NCI-H2107 (cell line): ENCODE results near the gene UGGT1.
"Not testable (repeated sequence)": the region's sequence is repeated elsewhere in the genome, so short reads cannot be mapped to it uniquely, and the experiment has no call there.

Experiments used
- DNase-seq: peaks from one replicate; lab custom pipeline; 2025; lab: John Stamatoyannopoulos, UW

The UGGT1 gene

GRCh38 chr2:128115921-128116623 is 25.1 kb downstream of the UGGT1 start:
- no peak for DNase-seq

GRCh38 chr2:128134573-128134972 is 43.6 kb downstream of the UGGT1 start:
- DNase-seq, result no peak

DNA sequence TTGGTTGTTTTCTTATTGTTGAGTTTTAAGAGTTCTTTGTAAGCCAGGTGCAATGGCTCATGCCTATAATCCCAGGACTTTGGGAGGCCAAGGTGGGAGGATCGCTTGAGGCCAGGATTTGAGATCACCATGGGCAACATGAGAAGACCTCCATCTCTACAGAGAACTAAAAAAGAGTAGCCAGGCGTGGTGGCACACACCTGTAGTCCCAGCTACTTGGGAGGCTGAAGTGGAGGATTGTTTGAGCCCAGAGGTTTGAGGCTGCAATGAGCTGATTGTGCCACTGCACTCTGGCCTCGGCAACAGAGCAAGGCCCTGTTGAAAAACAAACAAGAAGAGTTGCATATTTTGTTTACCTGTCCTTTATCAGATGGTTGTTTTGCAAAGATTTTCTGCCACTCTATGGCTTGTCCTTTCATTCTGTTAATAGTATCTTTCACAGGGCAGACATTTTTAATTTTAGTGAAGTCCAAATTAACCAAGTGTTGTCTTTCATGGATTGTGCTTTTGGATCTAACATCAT is 46.2 kb downstream of the UGGT1 start:
- DNase-seq, result no peak

- peak; percentile 7 for DNase-seq
Observed at GRCh38 chr2:128139624-128140023, 48.6 kb downstream of the UGGT1 start.

- no peak for DNase-seq
Observed at GRCh38 chr2:128145651-128146050, 54.7 kb downstream of the UGGT1 start.

DNA sequence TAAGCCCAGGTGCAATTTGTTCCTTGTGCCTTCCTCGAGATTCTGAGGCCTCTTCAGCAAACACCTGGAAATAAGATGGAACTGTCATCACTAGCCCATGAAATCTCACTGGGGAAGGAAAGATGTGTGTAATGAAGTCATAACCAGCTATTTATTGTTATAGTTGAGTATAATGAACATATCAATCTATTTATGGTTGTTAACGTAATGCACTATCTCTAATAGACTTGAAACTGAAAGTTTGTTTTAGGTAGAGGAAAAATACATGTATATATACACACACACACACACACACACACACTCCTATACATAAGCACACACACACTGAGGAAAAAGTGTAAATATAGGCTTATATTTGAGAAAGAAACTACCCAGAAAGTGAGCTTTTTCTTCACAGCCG is 62.8 kb downstream of the UGGT1 start:
- no peak for DNase-seq

- no peak for DNase-seq
Observed at GRCh38 chr2:128154225-128154624, 63.2 kb downstream of the UGGT1 start.

- no peak for DNase-seq
Observed at GRCh38 chr2:128155970-128156369, 65.0 kb downstream of the UGGT1 start.

DNA sequence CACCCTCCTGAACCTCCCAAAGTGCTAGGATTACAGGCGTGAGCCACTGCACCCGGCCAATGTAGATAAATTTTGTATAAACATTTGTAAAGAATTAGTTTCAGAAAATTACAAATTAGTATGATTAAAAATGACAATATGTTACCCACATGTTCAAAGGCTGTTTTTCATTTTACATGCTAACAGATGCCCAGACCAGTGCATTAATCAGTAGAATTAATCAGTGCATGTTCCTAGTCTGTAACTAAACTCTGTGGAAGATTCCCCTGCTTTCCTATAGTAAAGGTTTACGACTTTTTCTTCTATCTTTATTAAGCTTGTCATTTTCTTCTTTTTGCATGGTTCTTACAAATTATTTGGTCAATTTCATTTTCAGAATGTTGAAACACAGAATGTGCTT is 65.8 kb downstream of the UGGT1 start:
- no peak for DNase-seq

DNA sequence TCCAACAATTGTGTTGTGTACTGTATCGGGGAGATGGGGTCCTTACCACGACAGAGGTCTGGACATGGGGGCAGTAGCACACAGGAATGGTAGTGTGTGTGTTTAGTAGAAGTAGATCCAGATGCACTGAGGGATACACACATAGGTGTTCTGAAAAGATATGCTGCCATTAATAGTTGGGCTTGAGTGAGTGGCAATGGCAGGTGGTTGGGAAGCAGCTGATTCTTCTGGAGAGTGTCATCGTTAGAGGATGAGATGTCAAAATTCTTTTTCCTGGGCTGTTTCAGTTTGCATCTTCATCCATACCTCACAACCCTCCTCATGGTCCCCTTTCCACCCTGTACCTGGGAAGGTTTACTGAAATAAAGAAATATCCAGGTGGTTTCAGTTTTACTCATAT is 66.6 kb downstream of the UGGT1 start:
- DNase-seq, result no peak

GRCh38 chr2:128158176-128158575 is 67.2 kb downstream of the UGGT1 start:
- no peak for DNase-seq

DNA sequence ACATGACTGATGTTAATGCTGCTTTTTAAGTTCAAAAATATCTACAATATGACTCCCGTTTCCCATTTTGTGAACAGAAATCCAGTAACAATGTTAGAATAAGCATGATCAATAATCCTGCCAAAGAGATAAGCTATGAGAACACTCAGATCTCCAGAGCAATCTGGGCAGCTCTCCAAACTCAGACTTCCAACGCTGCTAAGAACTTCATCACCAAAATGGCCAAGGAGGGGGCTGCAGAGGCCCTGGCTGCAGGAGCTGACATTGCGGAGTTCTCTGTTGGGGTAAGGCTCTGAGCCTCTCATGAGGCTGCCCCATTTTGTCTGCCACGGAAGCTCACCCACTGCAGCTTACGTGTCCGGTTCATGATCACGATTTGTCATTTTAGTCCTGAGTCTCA is 68.4 kb downstream of the UGGT1 start:
- no peak for DNase-seq

GRCh38 chr2:128160616-128161275 is 69.7 kb downstream of the UGGT1 start:
- DNase-seq, result no peak

DNA sequence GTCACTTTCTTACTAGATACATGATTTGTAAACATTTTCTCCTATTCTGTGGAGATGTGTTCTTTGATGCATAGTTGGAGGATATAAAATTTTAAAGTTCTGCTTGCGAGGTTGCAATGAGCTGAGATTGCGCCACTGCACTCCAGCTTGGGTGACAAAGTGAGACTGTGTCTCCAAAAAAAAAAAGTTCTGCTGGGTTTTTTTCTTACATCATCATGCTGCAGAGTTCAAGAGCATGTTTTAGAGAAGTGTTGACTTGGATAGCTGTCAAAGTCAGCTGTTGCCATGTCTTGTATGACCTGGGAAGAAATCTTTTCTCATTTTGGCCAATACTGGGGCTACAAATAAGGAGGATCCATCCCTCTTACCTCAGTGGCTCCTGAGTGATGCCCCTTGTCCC is 71.3 kb downstream of the UGGT1 start:
- DNase-seq, result no peak

GRCh38 chr2:128164311-128164710 is 73.3 kb downstream of the UGGT1 start:
- no peak for DNase-seq

DNA sequence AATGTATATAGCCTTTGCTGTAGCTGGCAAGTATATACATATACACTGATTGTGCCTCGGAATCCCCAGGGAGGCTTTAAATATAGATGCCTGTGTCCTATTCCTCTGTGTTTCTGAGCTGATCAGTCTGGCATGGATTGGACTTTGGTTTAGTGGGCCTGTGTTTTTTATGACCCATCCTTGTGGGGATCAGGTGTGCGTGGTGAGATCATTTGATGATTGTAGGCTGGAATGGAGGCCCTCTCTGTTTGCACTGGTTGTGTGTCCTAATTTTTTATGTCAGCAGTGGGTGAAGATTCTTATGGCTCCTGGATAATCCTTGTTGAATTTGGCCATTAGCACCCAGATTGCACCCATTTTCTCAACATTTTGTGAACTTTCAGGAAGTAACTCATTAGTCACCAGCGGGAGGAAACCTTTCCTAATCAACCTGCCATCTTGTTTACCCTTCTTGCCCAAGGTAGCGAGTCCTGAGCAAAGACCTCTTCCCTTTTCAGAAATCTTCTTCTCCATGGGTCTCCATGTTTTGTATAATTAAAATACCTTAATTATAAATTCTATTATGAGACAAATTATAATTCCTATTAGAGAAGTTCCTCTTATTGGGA is 75.8 kb downstream of the UGGT1 start:
- no peak for DNase-seq

DNA sequence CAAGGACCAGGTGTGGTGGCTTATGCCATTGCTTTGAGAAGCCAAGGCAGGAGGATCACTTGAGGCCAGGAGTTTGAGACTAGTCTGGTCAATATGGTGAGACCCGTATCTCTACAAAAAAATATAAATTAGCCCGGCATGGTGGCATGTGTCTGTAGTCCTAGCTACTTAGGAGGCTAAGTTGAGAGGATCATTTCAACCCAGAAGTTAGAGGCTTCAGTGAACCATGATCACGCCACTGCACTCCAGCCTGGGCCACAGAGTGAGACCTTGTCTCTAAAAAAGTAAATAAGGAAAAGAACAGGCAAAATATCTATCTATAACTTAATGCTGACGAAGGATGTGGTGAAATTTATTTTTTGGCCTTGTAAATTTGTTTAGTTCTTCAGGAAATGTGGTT is 78.1 kb downstream of the UGGT1 start:
- DNase-seq, result no peak

GRCh38 chr2:128169497-128169896 is 78.5 kb downstream of the UGGT1 start:
- DNase-seq, result no peak

DNA sequence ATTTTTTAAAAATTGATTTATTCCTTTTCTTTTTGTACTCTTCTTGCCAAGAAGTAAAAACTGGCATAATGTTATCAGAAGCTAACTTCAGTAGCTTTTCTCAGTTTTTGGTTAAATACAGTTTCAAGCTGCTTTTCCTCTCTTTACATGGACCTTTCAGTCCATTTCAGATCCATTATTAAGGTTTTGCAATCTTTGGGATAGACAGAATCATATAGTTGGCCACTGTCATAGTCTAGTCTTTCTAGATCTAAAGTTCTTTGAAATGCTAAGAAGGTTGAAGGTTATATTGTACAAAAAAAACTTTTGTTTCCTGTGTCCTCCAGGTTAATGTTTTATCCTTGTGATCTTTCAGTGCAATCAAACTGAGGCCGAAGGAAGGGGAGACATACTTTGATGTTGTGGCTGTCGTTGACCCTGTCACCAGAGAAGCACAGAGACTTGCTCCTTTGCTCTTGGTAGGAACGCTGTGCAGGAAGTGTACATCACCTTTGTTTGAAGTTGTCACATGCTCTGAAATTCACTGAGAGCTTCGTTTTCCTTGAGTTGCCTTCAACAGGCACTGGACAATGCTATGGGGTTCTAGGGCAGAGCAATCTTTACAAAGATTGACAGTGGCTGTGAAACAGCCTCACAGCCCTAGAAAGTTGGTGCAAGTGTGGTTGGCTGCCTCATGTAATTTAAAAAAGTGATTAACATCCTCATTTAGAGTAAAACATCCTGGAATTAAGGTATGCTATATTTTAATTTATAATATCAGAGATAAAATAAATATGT is 79.1 kb downstream of the UGGT1 start:
- DNase-seq, result no peak

DNA sequence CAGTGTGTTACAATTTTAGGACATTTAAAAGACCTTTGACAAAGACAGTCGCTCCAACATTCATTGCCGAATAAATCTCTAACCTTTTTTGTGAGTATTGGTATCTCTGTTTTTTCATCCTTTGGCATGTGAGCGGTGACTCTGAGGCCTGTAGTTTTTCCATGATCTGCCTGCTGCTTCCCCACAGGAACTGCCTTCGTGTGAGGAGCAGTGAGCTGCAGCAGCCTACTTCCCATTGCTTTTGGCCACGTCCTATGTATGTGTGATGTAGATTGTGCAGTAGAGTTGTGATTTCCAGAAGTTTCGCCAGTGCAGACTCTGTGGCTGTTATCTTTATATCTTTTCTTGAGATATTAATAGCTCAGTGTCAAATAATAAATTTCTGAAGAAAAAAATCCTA is 79.8 kb downstream of the UGGT1 start:
- no peak for DNase-seq

DNA sequence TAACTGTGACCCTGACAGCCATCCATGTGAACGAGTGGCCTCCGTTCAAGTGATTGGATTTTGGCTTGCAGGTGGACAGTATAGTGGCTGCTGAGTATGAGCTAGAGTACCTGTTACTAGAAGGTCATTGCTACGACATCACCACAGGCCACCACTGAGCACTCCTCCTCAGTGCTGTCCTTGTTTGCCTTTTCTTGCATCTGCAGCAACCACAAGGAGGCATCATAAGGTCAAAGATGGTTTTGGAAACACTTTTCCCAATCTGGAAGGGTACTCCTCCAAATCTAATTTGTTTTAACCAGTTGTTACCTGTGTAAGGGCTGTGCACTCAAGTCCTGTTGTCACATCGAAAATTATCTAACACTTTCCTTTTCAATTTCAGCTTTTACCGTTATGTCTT is 81.2 kb downstream of the UGGT1 start:
- DNase-seq, result no peak

GRCh38 chr2:128174067-128174466 is 83.1 kb downstream of the UGGT1 start:
- not testable (repeated sequence) for DNase-seq

DNA sequence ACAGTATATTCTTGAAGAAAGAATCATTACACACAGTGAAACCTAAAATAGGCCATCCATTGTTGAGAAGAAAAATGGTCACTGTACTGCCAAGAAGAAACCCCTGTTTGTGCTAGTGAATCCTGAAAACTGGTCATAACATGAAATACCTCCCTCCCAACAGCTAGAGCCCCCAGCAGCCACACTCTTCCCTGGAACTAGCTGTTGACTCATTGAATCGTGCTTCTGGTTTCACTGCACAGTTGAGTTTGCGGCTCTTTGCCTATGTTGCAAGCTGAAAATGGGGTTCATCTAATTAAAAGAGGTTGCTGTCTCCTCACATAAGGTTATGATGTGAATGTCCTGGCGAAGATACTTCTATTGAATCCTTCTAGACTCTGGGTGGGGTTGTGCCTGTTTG is 86.3 kb downstream of the UGGT1 start:
- no peak for DNase-seq
